Measurements from ENCODE around the gene FAT1.

FAT1 gene

DNA sequence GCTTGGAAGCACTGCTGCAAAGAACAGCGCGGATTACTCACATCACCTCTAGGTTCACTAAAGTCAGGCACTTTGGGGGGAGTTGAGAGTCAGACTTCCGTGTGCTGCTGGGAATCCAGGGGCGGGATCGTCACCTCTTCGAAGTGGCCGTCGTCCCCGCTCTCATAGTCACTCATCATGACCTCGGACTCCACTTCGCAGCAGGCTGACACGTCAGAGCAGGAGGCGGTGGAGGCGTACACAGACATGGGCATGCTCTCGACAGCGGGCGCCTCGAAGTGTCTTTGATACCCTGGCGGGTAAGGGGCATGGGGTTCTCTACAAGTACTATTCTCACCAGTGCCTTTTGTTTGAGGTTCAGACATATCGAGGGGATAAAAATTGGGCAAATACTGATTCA lies 135.2 kb downstream of the FAT1 start:
- no peak for FAIRE-seq
- no peak for DNase-seq (ENCODE audit: extremely low spot score, insufficient read length, low read depth)

DNA sequence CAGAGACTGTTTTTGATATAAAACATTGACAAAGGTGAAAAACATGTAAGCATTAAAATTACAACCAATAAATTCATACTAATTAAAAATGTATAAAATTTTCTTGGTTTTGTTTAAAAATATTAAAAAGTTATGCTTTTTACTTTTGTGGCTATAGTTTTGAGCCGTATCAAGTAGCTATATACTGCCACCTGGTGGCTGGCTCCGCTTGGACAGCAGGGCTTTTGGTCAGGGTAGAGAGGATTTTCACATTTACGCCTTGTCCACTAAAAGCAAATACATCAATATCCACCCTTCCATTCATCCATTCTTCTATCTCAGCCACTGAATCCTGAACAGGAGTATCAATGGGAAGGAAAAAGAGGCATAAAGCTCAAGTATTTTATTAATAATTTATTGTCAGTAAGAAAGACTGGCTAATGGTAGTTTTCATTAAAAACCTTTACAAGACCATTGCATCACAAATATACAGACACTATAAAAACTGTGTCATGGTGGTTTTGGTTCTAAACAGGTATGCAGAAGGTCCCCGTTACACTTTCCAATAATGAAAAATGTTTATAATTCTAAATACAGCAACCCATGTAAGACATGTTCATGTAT lies 136.1 kb downstream of the FAT1 start:
- FAIRE-seq = no peak
- DNase-seq (ENCODE audit: extremely low spot score, insufficient read length, low read depth) = peak; percentile 9

DNA sequence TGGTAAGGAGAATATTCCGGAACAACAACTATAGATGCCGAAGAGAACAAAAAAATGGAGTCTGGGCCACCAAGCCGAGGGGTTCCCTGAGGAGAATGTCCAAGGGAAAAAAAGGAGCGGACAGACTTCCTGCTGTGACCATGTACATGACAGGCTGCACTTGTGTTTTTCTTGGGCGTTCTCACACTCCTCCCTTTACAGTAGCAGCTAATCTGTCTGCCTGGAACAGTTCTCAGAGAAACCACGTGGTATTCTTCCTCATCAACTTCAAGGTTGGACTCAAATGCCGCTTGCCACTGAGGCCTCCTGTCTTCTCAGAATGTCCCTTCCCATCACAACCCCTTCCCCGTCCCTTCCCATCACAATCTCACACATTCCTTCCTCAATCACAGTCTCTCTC lies 137.5 kb downstream of the FAT1 start:
- DNase-seq (ENCODE audit: extremely low spot score, insufficient read length, low read depth) = no peak
- FAIRE-seq = no peak

DNA sequence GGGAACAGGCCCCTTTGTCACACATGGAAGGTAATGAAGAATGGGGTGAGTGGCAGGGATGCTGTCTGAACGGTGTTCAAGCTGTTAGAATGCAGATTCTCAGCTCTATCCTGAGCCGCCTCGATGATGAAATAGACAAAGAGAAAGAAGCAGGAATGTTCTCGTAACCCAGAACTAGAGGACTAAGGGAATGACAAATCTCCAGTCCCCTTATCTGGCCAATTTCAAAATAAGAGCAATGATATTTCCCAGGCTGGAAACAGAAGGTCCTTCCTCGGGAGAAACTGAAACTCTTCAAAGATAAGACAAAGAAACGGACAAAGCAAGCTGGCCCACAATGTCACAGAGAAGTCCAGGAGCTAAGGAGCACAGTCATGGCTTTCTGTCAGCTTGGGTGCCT lies 138.7 kb downstream of the FAT1 start:
- FAIRE-seq (no peak), DNase-seq (ENCODE audit: extremely low spot score, insufficient read length, low read depth) (no peak)

DNA sequence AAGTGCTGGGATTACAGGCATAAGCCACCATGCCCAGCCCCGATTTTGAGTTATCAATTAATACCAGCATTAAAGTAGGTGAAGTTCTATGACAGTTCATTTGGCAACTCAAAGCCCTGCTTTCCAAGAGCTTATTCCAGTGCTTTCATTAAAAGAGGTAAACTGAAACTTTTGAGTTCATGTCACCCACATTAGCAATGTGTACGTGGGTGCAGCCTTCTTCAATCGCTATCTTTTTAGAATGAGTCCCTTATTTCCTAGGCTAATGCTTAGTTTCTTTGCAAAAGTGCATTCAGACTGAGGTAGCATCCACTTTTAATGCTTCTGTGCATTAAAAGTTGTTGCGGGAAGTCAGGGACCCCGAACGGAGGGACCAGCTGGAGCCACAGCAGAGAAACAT lies 142.2 kb downstream of the FAT1 start:
- FAIRE-seq = no peak
- no peak for DNase-seq (ENCODE audit: extremely low spot score, insufficient read length, low read depth)

DNA sequence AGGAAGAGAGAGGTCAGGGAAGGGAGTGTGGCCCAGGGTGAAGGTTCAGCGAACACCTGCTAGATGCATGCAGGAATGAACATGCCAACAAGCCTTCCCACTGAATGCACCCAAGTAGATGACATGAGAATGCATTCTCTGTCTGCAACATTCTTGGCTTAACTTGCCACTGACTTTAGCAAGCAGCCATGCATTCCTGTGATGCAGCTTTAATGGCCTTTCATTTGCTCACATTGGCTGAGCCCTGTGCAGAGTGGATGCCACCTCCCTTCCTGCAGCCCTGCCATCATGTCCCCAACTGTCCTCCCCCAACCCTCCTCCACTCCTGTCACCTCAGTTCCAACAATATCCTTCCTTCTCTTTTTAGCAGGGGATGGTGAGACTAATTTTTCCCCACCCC lies 143.0 kb downstream of the FAT1 start:
- FAIRE-seq = no peak
- DNase-seq (ENCODE audit: extremely low spot score, insufficient read length, low read depth) = no peak

DNA sequence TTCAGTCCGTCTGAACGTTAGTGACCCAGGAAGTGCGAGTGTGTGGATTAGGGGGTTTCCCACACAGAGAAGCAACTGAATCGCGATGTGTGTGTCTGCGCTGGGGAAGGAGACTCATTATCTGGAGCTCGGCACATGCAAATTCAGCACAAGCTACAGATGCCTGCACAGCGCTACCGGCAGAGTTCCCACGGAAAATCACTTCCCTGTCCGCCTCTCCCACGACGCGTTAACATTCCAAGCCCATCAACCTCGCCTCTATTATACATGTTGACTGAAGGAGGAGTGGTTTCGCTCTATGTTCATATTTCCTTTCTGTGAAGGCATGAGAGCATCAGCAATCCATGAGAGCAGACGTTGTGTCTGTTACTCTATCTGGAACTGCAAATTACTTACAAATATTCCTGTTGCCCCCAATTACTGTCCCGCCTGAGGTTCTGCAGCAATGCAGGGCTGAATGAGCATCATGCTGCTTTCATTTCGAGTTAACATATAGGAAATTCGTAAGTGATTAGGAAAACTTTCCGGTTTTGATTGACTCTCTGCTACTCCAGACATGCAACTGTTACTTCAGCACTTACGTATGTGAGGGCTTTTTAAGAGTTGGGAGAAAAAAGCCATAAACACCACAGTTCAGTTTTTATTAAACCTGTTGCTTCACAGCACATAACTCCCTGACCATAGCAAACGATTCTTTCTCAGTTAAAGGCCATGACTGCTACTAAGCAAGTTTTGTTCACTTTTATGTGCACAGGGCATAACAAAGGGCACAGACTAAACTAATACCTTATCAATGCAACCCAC lies 153.3 kb downstream of the FAT1 start:
- FAIRE-seq (no peak), DNase-seq (ENCODE audit: extremely low spot score, insufficient read length, low read depth) (no peak)

DNA sequence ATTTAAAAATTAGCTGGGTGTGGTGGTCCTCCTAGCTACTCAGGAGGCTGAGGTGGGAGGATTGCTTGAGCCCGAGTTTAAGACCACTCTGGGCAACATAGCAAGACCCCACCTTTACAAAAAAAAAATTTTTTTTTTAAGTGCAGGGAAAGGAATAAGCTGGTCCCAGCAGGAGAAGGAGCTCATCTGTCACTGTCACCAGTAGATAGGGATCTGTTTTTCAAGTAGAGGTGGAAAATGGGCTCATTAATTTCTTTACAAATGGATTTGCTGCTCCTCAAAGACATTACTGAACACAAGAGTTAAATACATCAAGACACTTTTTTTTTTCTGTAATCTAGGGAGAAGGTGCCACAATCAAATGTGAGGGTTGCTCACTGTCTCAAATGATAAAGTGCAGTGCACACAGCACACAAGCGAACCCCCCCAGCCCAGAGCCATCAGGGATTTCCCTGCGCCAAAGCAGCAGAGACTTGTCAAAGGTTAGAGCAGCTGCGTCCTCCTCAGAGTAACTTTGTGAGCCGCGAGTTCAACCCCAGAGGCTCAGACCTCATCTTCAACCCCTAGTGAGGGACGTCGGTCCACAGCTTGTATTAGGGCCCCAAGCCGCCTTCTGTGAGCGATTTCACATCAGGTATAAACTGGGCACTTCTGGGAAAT lies 154.0 kb downstream of the FAT1 start:
- FAIRE-seq (no peak), DNase-seq (ENCODE audit: extremely low spot score, insufficient read length, low read depth) (no peak)

DNA sequence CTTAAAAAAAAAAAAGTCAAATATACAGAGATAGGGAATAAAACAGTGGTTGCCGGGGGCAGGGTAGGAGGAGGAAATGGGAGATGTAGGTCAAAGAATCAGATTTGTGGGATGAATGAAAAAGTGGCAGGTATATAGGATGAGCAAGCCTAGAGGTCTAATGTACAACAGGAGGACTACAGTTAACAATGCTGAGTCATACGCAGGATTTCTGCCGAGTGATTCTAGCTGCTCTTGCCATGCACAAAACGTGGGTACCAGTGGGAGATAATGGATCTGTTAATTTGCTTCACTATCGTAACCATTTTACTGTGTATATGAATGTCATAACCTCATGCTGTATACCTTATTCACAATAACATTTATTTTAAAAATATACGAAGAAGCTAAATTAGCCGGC lies 157.6 kb downstream of the FAT1 start:
- DNase-seq (ENCODE audit: extremely low spot score, insufficient read length, low read depth) = no peak
- FAIRE-seq = no peak

DNA sequence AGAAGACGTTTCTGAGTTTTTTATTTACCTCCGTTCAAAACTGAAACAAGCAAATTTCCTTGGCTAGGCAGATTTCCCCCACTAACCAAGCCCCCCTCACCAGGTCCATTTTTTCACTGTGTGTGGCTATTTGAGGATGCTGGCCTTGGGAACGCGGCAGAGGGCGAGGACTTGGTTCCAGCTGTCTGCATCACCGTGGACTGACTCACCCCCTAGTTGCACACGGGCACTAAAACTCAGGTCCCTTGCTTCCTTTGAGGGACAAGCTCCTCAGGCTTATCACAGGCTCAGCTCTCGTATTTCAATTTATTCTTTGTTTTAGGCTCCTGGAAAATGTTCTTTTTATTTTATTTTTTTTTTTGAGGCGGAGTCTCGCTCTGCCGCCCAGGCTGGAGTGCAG lies 159.9 kb downstream of the FAT1 start:
- DNase-seq (ENCODE audit: extremely low spot score, insufficient read length, low read depth) (no peak), FAIRE-seq (no peak)

DNA sequence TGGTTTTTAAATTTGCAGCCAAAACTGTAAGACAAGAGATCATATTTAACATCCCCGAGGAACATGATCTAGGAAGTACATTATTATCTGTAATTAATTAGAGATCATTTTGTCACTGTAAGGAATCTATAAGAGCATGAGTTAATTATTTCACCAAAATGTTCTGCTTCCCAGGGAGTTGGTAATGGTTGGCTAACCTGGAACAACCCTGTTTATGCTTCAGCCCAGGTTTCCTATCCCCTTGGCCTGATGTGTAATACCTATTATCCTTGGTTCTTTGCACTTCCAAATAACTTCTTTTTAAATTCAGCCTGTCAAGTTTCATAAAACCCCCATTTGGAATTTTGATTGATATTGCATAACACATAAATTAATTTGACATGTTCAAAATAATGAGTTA lies 161.9 kb downstream of the FAT1 start:
- DNase-seq (ENCODE audit: extremely low spot score, insufficient read length, low read depth) (no peak), FAIRE-seq (no peak)

DNA sequence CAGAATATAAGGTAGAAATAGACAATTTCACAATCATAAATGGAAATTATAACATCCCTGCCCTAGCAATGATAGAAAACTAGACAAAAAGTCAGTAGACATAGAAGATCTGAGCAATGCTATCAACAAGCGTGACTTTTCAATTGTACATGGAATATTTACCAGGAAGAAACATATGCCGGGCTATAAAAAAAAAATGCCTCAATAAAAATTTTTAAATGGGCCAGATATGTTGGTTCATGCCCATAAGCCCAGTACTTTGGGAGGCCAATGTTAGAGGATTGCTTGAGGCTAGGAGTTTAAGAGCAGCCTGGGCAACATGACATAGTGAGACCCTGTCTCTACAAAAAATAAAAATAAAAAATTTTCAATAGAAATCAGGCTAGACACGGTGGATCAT lies 163.0 kb downstream of the FAT1 start:
- FAIRE-seq = no peak

DNA sequence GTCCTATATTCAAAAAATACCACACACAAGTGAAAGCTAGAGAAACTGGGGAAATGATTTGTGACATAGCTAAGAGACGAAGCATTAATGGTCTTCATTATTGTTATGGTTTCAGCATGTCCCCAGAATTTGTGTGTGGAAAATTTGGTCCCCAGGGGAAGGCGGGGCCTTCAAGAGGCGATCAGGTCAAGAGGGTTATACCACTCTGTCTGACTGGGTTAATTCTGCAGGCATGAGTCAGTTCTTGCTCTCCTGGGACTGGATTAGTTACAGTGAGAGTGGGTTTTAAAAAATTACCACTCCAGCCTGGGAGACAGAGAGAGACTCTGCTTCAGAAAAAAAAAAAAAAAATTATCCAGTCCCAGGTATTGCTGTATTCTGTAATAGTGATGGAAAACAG lies 166.2 kb downstream of the FAT1 start:
- FAIRE-seq (no peak), DNase-seq (ENCODE audit: extremely low spot score, insufficient read length, low read depth) (no peak)

More for the DNA sequence above, 163.0 kb downstream of the FAT1 start:
- DNase-seq (ENCODE audit: extremely low spot score, insufficient read length, low read depth) = no peak

DNA sequence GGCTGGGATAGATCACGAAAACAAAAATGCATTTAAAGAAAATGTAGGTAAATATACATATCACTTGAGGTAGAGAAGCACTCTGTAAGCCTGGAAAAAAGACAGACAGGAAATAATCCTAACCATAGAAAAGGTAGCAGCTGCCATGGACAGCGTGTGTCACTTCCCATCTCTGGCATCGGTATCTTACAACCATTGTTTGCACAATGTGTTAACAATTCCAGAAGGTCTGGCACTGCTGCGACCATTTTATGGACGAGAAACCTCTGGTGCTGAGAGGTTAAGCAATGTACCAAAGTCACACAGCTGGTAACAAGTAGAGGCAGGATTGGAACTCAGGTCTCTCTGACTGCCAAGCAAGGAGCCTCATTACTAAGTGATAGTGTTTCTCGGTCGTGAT lies 166.6 kb downstream of the FAT1 start:
- no peak for DNase-seq (ENCODE audit: extremely low spot score, insufficient read length, low read depth)

DNA sequence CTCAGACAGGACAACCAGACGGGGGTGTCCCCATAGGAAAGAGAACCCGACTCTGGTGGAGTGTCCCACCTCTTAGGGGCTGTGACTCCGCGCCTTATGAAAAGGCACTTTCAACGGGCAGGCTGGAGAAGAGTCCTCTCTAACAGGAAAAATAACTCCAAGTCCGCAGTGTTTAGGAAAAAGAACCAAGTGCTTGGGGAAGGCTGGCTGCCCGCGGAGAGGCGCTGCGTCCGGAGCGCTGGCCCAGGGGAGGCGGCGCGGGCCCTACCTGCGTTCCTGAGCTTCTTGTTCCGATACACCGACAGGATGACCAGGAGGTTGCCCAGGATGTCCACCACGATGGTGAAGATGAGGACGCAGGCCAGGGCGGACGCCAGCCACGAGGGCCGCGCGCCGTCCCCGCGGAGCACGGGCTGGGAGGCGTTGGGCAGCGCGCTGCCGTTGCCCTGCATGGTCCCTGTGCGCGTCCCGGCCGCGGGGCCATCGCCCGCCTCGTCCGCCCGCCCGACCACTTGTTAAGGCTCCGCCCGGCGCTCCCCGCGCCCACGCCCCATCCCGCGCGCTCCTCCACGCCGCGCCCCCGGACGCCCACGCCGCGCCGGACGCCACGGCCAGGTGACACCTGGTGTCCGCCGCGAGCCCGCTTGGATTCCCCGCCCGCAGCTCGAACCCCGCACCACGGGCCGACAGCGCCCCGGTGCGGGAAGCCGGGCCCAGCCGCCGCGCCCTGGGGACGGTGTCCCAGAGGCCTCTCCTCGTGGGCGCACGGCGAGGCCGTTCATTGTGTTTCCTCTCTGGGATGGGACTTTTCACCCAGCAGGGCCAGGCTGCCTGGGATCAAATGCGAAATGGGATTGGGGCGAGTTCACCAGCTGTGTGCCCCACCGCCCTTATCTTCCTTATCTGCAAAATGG lies 168.5 kb downstream of the FAT1 start, which contains the start of gene MTNR1A:
MTNR1A (minus strand) TSS at position 654 of the 914 bp plus-strand sequence; CDS start at position 452, 202 bp downstream.
- DNase-seq (ENCODE audit: extremely low spot score, insufficient read length, low read depth) = no peak
- no peak for FAIRE-seq

More for the DNA sequence above, 166.6 kb downstream of the FAT1 start:
- no peak for FAIRE-seq

DNA sequence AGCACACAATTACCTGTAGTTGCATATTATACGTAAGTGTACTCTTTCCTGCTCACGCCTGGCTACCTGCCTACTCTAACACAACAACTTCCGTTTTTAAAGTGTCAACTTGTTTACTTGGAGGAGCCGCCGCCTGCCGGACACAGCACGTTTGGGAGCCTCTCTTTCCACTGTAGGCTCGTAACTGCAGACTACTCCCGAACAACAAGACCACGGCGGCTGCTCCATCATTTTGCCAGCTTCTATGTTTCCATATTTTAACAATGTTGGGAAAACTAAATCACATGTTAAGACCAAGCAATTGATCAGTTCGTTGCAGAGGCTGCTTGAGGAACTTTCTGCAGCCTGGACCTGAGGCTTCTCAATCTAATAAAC lies 169.1 kb downstream of the FAT1 start:
- DNase-seq (ENCODE audit: extremely low spot score, insufficient read length, low read depth) = no peak
- no peak for FAIRE-seq

DNA sequence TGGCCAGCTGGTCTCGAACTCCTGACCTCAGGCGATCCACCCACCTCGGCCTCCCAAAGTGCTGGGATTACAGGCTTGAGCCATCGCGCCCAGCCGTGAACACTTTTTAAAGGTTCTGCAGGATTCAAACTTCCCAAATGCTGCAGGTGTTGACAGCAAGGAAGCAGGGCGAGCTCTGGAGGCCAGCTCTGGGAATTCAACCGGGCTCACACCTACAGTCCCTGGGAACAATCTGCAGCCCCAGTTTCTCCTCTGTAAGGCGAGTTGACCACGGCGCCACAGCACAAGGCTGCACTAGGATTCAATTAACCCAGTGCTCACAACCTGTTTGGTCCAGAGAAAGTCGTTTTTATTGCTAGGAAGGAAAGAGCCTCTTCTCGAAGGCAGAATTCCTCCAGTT lies 169.9 kb downstream of the FAT1 start:
- no peak for DNase-seq (ENCODE audit: extremely low spot score, insufficient read length, low read depth)
- FAIRE-seq = no peak

DNA sequence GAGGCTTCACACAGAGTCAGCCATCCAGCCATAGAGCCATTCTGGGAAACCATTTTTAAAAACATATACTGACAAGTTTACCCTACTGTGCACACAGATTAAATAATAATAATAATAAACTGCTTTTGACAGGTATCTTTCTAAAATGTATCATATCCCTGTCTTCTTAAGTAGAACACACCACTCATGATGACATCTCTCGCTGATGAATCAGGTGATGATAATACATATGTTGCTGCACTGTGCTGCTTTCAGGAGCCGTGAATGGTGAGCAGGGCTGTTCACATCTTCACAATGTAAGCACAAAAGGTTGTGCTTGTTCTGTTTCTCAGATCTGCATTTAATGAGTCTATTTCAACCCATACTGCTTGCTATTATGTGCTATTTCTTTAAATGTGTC lies 171.8 kb downstream of the FAT1 start:
- no peak for FAIRE-seq
- DNase-seq (ENCODE audit: extremely low spot score, insufficient read length, low read depth) = no peak

DNA sequence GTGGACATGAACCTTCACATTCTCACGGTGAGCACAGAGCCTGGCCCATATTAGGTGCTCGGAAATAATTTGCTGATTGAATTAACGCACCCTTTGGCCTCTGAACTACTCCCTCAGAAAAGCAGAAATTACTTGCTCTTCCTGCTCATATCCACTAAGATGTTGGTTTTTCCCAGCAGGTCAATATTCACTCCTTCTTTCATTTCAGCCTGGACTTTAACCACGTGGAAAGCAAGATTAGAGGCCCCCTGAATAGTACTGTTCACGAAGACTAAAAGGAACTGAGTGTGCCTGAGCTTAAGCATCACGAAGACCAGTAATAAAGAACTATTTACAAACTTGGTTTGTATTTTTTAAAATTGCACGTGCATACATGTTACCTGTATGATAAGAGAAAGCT lies 178.2 kb downstream of the FAT1 start:
- no peak for FAIRE-seq

DNA sequence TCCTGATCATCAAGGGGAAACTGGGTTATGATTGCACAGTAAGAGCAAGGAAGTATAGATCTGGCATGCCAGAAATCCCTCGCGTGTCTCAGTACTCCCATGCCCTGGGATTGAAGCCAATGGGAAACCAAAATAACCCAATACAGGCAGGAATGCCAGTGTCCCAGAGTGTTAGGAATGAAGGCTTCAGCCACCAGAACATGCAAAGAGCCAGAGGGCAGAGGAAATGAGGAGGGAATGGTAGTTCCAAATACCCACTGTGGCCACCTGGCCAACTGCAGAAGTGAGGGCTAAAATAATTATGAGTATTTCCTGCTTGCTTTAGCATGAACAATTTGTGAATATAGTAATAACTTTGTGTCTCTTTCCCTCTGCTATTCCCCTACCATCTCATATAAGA lies 180.4 kb downstream of the FAT1 start:
- DNase-seq (ENCODE audit: extremely low spot score, insufficient read length, low read depth) (no peak), FAIRE-seq (no peak)

More for the DNA sequence above, 178.2 kb downstream of the FAT1 start:
- DNase-seq (ENCODE audit: extremely low spot score, insufficient read length, low read depth) = no peak
